Mammary epithelial cell (primary cell): ENCODE data around the gene GDAP2.
"Not testable (repeated sequence)": the region's sequence is repeated elsewhere in the genome, so short reads cannot be mapped to it uniquely, and the experiment has no call there.

Experiments used
- EZH2 ChIP-seq: IDR thresholded peaks from 2 replicates; pipeline ENCODE4 v1.6.1; 2012; ENCODE audit warnings: low read length, inconsistent platforms, borderline replicate concordance
- TF ChIP-seq, protein P1 (sequence below), 2 donors: IDR thresholded peaks in 1 of 2; conservative IDR thresholded peaks in 1 of 2; 2 replicates each; pipeline ENCODE4 v1.5.1; 2011 to 2012; ENCODE audit warnings: inconsistent platforms in 2 of 2, low read length in 2 of 2, mild to moderate bottlenecking in 2 of 2, control low read depth in 1 of 2, low read depth in 1 of 2; ENCODE audit not compliant: insufficient read depth in 1 of 2; ENCODE audit errors: extremely low read depth in 1 of 2

GRCh38 chr1:117922717-117923116, 6.7 kb downstream of the GDAP2 start:
- TF ChIP-seq, protein P1, sequence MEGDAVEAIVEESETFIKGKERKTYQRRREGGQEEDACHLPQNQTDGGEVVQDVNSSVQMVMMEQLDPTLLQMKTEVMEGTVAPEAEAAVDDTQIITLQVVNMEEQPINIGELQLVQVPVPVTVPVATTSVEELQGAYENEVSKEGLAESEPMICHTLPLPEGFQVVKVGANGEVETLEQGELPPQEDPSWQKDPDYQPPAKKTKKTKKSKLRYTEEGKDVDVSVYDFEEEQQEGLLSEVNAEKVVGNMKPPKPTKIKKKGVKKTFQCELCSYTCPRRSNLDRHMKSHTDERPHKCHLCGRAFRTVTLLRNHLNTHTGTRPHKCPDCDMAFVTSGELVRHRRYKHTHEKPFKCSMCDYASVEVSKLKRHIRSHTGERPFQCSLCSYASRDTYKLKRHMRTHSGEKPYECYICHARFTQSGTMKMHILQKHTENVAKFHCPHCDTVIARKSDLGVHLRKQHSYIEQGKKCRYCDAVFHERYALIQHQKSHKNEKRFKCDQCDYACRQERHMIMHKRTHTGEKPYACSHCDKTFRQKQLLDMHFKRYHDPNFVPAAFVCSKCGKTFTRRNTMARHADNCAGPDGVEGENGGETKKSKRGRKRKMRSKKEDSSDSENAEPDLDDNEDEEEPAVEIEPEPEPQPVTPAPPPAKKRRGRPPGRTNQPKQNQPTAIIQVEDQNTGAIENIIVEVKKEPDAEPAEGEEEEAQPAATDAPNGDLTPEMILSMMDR (conservative IDR thresholded peaks at IDR 0.05 in 1 of 2, IDR thresholded peaks at IDR 0.05 in 1 of 2; ENCODE audit: extremely low read depth in 1 of 2, insufficient read depth in 1 of 2, low read depth in 1 of 2, low read length in 2 of 2): not testable (repeated sequence)
- TF ChIP-seq EZH2: not testable (repeated sequence)
